GM23338 (cell line): Measurements from ENCODE around the gene KMT2E. TPM values are rescaled to one million over a fixed set of nuclear protein-coding genes. Genes with fewer than 3 reads are reported as not detected.

Source experiments
- ATAC-seq: fragments of 200-7000 bp; cut with Tn5 transposase; 3 replicates; pipeline ENCODE4 v1.9.1; 2020
- DNase-seq: peaks from one replicate; pipeline ENCODE4 v3.0.0-alpha.2; 2015; ENCODE audit warnings: low spot score
- H2AFZ ChIP-seq: fragments of 200-600 bp; sonication (generic); 2 replicates; pipeline ENCODE4 v1.8.0; 2016; ENCODE audit warnings: antibody characterized with exemption, mild to moderate bottlenecking, moderate library complexity
- H3F3A ChIP-seq: fragments of 200-600 bp; sonication (generic); replicated peaks from 2 replicates; pipeline ENCODE4 v1.8.0; 2017; ENCODE audit warnings: antibody characterized with exemption, mixed run types, low read depth
- H3K27ac ChIP-seq: fragments of 200-600 bp; sonication (generic); 2 replicates; pipeline ENCODE4 v1.6.1; 2016; ENCODE audit warnings: low read depth
- H3K27me3 ChIP-seq: fragments of 200-600 bp; sonication (generic); 2 replicates; pipeline ENCODE4 v1.8.0; 2016; ENCODE audit warnings: mild to moderate bottlenecking, mixed run types, moderate library complexity; ENCODE audit not compliant: insufficient read depth
- H3K36me3 ChIP-seq: fragments of 200-600 bp; sonication (generic); 2 replicates; pipeline ENCODE4 v1.8.0; 2016; ENCODE audit warnings: mild to moderate bottlenecking; ENCODE audit not compliant: insufficient read depth
- H3K4me1 ChIP-seq: fragments of 200-600 bp; sonication (generic); 2 replicates; pipeline ENCODE4 v1.8.0; 2016; ENCODE audit warnings: mild to moderate bottlenecking, moderate library complexity; ENCODE audit not compliant: insufficient read depth
- H3K4me2 ChIP-seq: fragments of 200-600 bp; sonication (generic); 2 replicates; pipeline ENCODE4 v1.7.1; 2017; ENCODE audit warnings: mixed run types
- H3K4me3 ChIP-seq: fragments of 200-600 bp; sonication (generic); 2 replicates; pipeline ENCODE4 v1.6.1; 2016; ENCODE audit warnings: mixed run types
- H3K79me2 ChIP-seq: fragments of 200-600 bp; sonication (generic); replicated peaks from 2 replicates; pipeline ENCODE4 v1.8.0; 2017; ENCODE audit warnings: mild to moderate bottlenecking; ENCODE audit not compliant: insufficient read depth
- H3K9me2 ChIP-seq: fragments of 200-600 bp; sonication (generic); 2 replicates; pipeline ENCODE4 v1.8.0; 2017; ENCODE audit not compliant: insufficient read depth
- H4K20me1 ChIP-seq: fragments of 200-600 bp; sonication (generic); replicated peaks from 2 replicates; pipeline ENCODE4 v1.8.0; 2017; ENCODE audit warnings: mild to moderate bottlenecking; ENCODE audit not compliant: insufficient read depth
- H3K27ac Mint-ChIP-seq: 2 replicates; pipeline ENCODE4 v1.8.0; 2020; ENCODE audit warnings: inconsistent platforms, mild to moderate bottlenecking, moderate library complexity, mixed read lengths
- H3K27me3 Mint-ChIP-seq: 3 replicates; pipeline ENCODE4 v1.8.0; 2022; ENCODE audit warnings: low read depth, mild to moderate bottlenecking, moderate library complexity, mixed read lengths, inconsistent platforms; ENCODE audit not compliant: insufficient read depth, poor library complexity
- H3K36me3 Mint-ChIP-seq: 3 replicates; pipeline ENCODE4 v1.8.0; 2021; ENCODE audit warnings: low read depth, mild to moderate bottlenecking, inconsistent platforms, moderate library complexity, mixed read lengths
- H3K4me1 Mint-ChIP-seq: 3 replicates; pipeline ENCODE4 v1.8.0; 2020; ENCODE audit warnings: mild to moderate bottlenecking, inconsistent platforms, mixed read lengths
- H3K4me3 Mint-ChIP-seq: 3 replicates; pipeline ENCODE4 v1.8.0; 2021; ENCODE audit warnings: moderate library complexity, mild to moderate bottlenecking, inconsistent platforms, mixed read lengths
- H3K9me3 Mint-ChIP-seq: 3 replicates; pipeline ENCODE4 v1.8.0; 2020; ENCODE audit warnings: moderate library complexity, mild to moderate bottlenecking, inconsistent platforms, mixed read lengths
- CREB1 ChIP-seq: fragments of 250-450 bp; sonication (Bioruptor Pico); IDR thresholded peaks from 2 replicates; pipeline ENCODE4 v1.5.0; 2020; ENCODE audit warnings: low read depth, mild to moderate bottlenecking, moderate library complexity
- EZH2 ChIP-seq: fragments of 200-600 bp; sonication (generic); IDR thresholded peaks from one replicate; pipeline ENCODE4 v1.8.0; 2017; ENCODE audit warnings: antibody characterized with exemption, mild to moderate bottlenecking, low read depth; ENCODE audit not compliant: unreplicated experiment
- NANOG ChIP-seq: IDR thresholded peaks from 2 replicates; pipeline ENCODE4 v1.6.1; 2016; ENCODE audit warnings: antibody characterized with exemption, borderline replicate concordance
- ZNF114 ChIP-seq: fragments of 250-450 bp; sonication (Bioruptor Pico); IDR thresholded peaks from 2 replicates; pipeline ENCODE4 v1.5.0; 2020; ENCODE audit warnings: mild to moderate bottlenecking, moderate library complexity
- ZNF331 ChIP-seq: fragments of 250-450 bp; sonication (Bioruptor Pico); IDR thresholded peaks from 2 replicates; pipeline ENCODE4 v1.5.0; 2020; ENCODE audit warnings: low read depth, mild to moderate bottlenecking, moderate library complexity
- polyA plus RNA-seq: library from polyadenylated mRNA; unstranded; fragments of >200 nt; fragmentation: Nextera tagmentation; extraction: Ambion mirVana; gene quantifications from 2 replicates; pipeline ENCODE4 v1.2.1, GENCODE V29; 2016
- total RNA-seq: library from RNA; depleted of rRNA; stranded (reverse); fragments of >200 nt; shearing (Covaris generic); gene quantifications from 2 replicates; pipeline ENCODE4 v1.2.3, GENCODE V29; 2014
- TF ChIP-seq, protein P1 (sequence below): fragments of 250-450 bp; sonication (Bioruptor Pico); IDR thresholded peaks from 2 replicates; pipeline ENCODE4 v1.5.0; 2020; ENCODE audit warnings: mild to moderate bottlenecking, moderate library complexity
- TF ChIP-seq, protein P2 (sequence below), 2 experiments: fragments of 200-600 bp in 1 of 2; sonication (generic) in 1 of 2; conservative IDR thresholded peaks; 2 replicates each; pipeline versions ENCODE4 v1.5.1 to v1.6.1; 2016 to 2017; ENCODE audit warnings: antibody characterized with exemption in 2 of 2, low read depth in 2 of 2, mild to moderate bottlenecking in 2 of 2, moderate library complexity in 1 of 2
- TF ChIP-seq, protein P3 (sequence below): IDR thresholded peaks from 2 replicates; pipeline ENCODE4 v1.6.1; 2016; ENCODE audit warnings: antibody characterized with exemption

The KMT2E gene
- total and polyA plus RNA-seq, 2 experiments from 2014 or later = 50.2 to 70.9 TPM

- Mint-ChIP-seq H3K27me3 (no peaks in the 10 kb centered on the region), H3K9me3 (no peaks in the 10 kb centered on the region), H3K4me3 (no peak overlapping the region), H3K27ac (no peak overlapping the region), H3K36me3 (peaks cover 3% of the 10 kb centered on the region; the same call in 1 of the 3 replicates), H3K4me1 (peaks cover 6% of the 10 kb centered on the region)
- Histone ChIP-seq H3F3A (no peaks in the 10 kb centered on the region), H3K4me2 (no peak overlapping the region), H2AFZ (no peak overlapping the region), H3K79me2 (peaks cover 15% of the 10 kb centered on the region), H3K27ac (no peak overlapping the region), H3K4me3 (no peak overlapping the region), H4K20me1 (peaks cover 8% of the 10 kb centered on the region; the same call in 1 of the 2 replicates), H3K9me2 (no peaks in the 10 kb centered on the region; the same call in 1 of the 2 replicates), H3K27me3 (no peaks in the 10 kb centered on the region), H3K4me1 (no peaks in the 10 kb centered on the region), H3K36me3 (no peaks in the 10 kb centered on the region)
- no peak for DNase-seq
- no peak for ATAC-seq
- TF ChIP-seq, protein P1, sequence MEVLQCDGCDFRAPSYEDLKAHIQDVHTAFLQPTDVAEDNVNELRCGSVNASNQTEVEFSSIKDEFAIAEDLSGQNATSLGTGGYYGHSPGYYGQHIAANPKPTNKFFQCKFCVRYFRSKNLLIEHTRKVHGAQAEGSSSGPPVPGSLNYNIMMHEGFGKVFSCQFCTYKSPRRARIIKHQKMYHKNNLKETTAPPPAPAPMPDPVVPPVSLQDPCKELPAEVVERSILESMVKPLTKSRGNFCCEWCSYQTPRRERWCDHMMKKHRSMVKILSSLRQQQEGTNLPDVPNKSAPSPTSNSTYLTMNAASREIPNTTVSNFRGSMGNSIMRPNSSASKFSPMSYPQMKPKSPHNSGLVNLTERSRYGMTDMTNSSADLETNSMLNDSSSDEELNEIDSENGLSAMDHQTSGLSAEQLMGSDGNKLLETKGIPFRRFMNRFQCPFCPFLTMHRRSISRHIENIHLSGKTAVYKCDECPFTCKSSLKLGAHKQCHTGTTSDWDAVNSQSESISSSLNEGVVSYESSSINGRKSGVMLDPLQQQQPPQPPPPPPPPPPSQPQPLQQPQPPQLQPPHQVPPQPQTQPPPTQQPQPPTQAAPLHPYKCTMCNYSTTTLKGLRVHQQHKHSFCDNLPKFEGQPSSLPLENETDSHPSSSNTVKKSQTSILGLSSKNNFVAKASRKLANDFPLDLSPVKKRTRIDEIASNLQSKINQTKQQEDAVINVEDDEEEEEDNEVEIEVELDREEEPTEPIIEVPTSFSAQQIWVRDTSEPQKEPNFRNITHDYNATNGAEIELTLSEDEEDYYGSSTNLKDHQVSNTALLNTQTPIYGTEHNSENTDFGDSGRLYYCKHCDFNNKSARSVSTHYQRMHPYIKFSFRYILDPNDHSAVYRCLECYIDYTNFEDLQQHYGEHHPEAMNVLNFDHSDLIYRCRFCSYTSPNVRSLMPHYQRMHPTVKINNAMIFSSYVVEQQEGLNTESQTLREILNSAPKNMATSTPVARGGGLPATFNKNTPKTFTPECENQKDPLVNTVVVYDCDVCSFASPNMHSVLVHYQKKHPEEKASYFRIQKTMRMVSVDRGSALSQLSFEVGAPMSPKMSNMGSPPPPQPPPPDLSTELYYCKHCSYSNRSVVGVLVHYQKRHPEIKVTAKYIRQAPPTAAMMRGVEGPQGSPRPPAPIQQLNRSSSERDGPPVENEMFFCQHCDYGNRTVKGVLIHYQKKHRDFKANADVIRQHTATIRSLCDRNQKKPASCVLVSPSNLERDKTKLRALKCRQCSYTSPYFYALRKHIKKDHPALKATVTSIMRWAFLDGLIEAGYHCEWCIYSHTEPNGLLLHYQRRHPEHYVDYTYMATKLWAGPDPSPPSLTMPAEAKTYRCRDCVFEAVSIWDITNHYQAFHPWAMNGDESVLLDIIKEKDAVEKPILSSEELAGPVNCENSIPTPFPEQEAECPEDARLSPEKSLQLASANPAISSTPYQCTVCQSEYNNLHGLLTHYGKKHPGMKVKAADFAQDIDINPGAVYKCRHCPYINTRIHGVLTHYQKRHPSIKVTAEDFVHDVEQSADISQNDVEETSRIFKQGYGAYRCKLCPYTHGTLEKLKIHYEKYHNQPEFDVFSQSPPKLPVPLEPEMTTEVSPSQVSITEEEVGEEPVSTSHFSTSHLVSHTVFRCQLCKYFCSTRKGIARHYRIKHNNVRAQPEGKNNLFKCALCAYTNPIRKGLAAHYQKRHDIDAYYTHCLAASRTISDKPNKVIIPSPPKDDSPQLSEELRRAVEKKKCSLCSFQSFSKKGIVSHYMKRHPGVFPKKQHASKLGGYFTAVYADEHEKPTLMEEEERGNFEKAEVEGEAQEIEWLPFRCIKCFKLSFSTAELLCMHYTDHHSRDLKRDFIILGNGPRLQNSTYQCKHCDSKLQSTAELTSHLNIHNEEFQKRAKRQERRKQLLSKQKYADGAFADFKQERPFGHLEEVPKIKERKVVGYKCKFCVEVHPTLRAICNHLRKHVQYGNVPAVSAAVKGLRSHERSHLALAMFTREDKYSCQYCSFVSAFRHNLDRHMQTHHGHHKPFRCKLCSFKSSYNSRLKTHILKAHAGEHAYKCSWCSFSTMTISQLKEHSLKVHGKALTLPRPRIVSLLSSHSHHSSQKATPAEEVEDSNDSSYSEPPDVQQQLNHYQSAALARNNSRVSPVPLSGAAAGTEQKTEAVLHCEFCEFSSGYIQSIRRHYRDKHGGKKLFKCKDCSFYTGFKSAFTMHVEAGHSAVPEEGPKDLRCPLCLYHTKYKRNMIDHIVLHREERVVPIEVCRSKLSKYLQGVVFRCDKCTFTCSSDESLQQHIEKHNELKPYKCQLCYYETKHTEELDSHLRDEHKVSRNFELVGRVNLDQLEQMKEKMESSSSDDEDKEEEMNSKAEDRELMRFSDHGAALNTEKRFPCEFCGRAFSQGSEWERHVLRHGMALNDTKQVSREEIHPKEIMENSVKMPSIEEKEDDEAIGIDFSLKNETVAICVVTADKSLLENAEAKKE (CRISPR knock-in tag) = no peak
- TF ChIP-seq ZNF114 (CRISPR knock-in tag) (no peak), NANOG (no peak), CREB1 (CRISPR knock-in tag) (no peak), ZNF331 (no peak), EZH2 (no peak)
- TF ChIP-seq, protein P2, sequence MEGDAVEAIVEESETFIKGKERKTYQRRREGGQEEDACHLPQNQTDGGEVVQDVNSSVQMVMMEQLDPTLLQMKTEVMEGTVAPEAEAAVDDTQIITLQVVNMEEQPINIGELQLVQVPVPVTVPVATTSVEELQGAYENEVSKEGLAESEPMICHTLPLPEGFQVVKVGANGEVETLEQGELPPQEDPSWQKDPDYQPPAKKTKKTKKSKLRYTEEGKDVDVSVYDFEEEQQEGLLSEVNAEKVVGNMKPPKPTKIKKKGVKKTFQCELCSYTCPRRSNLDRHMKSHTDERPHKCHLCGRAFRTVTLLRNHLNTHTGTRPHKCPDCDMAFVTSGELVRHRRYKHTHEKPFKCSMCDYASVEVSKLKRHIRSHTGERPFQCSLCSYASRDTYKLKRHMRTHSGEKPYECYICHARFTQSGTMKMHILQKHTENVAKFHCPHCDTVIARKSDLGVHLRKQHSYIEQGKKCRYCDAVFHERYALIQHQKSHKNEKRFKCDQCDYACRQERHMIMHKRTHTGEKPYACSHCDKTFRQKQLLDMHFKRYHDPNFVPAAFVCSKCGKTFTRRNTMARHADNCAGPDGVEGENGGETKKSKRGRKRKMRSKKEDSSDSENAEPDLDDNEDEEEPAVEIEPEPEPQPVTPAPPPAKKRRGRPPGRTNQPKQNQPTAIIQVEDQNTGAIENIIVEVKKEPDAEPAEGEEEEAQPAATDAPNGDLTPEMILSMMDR (conservative IDR thresholded peaks at IDR 0.05; ENCODE audit: low read depth in 2 of 2) = no peak
- TF ChIP-seq, protein P3, sequence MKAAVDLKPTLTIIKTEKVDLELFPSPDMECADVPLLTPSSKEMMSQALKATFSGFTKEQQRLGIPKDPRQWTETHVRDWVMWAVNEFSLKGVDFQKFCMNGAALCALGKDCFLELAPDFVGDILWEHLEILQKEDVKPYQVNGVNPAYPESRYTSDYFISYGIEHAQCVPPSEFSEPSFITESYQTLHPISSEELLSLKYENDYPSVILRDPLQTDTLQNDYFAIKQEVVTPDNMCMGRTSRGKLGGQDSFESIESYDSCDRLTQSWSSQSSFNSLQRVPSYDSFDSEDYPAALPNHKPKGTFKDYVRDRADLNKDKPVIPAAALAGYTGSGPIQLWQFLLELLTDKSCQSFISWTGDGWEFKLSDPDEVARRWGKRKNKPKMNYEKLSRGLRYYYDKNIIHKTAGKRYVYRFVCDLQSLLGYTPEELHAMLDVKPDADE = no peak
Observed at GRCh38 chr7:105132335-105132734, 118.3 kb downstream of the KMT2E start.
